ENCODE data around the gene EFHD1.

Gene EFHD1

GRCh38 chr2:232613538-232614134 lies 19.8 kb upstream of the EFHD1 start:
- no peak for DNase-seq (ENCODE audit: low spot score)
- in situ Hi-C loops (cut with MboI; ENCODE audit: low sequenced_read_pairs, unreplicated experiment): loop anchor here (25.0 kb wide), 2 partner anchors 424 to 649 kb away; partner anchors contain the start of genes ATG16L1 and NEU2
- TF ChIP-seq, protein P1, sequence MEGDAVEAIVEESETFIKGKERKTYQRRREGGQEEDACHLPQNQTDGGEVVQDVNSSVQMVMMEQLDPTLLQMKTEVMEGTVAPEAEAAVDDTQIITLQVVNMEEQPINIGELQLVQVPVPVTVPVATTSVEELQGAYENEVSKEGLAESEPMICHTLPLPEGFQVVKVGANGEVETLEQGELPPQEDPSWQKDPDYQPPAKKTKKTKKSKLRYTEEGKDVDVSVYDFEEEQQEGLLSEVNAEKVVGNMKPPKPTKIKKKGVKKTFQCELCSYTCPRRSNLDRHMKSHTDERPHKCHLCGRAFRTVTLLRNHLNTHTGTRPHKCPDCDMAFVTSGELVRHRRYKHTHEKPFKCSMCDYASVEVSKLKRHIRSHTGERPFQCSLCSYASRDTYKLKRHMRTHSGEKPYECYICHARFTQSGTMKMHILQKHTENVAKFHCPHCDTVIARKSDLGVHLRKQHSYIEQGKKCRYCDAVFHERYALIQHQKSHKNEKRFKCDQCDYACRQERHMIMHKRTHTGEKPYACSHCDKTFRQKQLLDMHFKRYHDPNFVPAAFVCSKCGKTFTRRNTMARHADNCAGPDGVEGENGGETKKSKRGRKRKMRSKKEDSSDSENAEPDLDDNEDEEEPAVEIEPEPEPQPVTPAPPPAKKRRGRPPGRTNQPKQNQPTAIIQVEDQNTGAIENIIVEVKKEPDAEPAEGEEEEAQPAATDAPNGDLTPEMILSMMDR (IDR thresholded peaks at IDR 0.05; ENCODE audit: borderline replicate concordance, control extremely low read depth, extremely low read depth, insufficient read depth, missing control alignments): no peak

DNA sequence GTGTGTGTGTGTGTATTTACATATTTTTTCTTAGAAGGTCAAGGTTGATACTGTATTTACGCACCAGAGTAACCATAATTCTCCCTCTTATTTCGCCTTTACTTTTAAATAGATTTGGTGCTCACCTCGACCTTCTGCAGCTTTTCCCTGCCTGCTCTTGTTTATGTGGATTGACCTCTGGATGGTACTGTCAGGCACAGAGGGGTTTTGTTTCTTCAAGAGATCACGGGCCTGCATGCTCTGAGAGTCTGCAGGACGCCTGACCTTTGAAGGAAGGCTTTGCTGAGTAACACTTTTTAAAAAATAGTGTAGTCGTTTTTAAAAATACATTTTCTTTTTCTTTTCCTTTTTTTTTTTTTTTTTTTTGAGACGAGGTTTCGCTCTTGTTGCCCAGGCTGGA lies 18.1 kb upstream of the EFHD1 start:
- TF ChIP-seq, protein P1 (IDR thresholded peaks at IDR 0.05; ENCODE audit: borderline replicate concordance, control extremely low read depth, extremely low read depth, insufficient read depth, missing control alignments): no peak
- no peak for DNase-seq (ENCODE audit: low spot score)
- in situ Hi-C loops (cut with MboI; ENCODE audit: low sequenced_read_pairs, unreplicated experiment): loop anchor here (25.0 kb wide), 2 partner anchors 422 to 647 kb away; partner anchors contain the start of genes ATG16L1 and NEU2

DNA sequence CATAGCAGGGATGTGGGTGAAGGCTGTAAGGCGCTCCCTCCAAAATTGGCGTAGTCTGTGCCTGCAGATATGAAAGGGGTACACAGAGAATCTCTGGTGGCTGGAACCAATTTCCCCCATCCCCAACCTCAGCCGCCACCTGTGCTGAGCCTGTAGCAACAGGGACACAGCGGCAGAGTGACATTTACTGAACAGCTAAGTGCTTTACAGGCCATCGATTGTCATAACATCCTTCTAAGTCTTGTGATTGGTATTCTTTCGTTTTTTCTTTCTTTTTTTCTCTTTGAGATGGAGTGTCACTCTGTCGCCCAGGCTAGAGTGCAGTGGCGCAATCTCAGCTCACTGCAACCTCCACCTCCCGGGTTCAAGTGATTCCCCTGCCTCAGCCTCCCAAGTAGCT lies 12.2 kb upstream of the EFHD1 start:
- no peak for DNase-seq (ENCODE audit: low spot score)
- TF ChIP-seq, protein P1 (IDR thresholded peaks at IDR 0.05; ENCODE audit: borderline replicate concordance, control extremely low read depth, extremely low read depth, insufficient read depth, missing control alignments): no peak
- in situ Hi-C loops (cut with MboI; ENCODE audit: low sequenced_read_pairs, unreplicated experiment): loop anchor here (25.0 kb wide), 2 partner anchors 416 to 641 kb away; partner anchors contain the start of genes ATG16L1 and NEU2

DNA sequence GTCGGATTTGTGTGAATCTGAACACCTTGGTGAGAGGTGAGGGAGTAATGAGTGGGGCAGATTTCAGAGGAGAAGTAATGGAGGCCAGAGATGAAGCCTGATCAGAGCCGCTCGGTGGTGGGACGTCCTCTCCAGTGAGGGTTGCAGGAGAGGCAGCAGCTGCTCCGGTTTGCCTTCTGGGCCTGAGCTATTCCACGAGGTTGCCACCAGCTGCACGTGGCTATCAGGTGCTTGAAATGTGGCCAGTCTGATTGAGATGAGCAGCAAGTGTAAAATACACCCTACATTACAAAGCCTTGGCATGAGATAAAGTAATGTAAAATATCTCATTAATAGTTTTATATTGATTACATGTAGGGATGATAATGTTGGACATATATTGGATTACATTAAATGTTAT lies 10.8 kb upstream of the EFHD1 start:
- in situ Hi-C loops (cut with MboI; ENCODE audit: low sequenced_read_pairs, unreplicated experiment): loop anchor here (25.0 kb wide), 2 partner anchors 415 to 640 kb away; partner anchors contain the start of genes ATG16L1 and NEU2
- DNase-seq (ENCODE audit: low spot score): no peak
- TF ChIP-seq, protein P1 (IDR thresholded peaks at IDR 0.05; ENCODE audit: borderline replicate concordance, control extremely low read depth, extremely low read depth, insufficient read depth, missing control alignments): no peak

DNA sequence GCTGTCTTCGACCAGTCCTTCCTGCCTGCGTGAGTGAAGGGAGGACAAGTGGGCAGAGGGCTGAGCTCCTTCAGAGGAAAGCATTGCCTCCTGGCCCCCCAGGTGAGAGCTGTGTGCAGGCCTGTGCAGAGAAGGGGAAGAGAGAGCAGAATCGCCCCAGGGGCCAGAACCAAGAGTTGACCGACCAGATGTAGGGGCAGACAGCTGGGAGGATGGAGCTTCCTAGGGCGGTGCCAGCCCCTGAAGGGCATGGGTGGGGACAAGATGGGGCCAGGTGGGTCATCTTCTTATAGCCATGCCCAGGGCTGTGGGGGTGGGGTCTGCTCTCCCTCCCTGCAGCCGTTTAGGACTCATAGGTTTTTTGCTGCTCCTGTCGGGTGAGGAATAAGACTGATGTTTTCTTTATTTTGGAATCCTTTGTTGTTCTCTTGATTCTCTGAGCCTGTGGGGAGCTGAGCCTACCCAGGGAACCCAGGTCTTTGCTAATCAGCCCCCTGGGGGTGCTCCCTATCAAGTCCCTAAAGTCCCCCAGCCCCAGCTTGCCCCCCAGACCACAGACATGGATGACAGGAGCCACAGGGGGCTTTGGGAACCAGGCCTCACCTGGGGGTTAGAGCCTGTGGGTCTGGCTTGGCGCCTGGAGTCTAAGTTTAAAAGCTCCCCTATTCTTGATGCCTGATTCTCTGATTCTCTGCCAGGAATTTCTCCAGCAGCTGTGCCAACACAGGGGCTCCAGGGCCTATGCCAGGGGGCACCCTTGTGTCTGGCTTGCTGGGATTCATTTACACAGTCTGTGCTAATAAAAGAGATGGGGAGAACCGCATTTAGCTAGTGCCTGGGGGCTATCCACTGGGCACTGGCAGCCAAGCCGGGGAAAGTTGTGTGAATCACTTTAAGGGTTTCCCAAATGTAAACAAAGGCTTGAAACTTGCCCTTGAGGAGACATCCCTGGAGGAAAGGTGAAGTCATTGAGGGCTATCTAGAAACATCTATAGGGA lies 9.3 kb upstream of the EFHD1 start:
- TF ChIP-seq, protein P1 (IDR thresholded peaks at IDR 0.05; ENCODE audit: borderline replicate concordance, control extremely low read depth, extremely low read depth, insufficient read depth, missing control alignments): no peak
- in situ Hi-C loops (cut with MboI; ENCODE audit: low sequenced_read_pairs, unreplicated experiment): loop anchor here (25.0 kb wide), 2 partner anchors 413 to 638 kb away; partner anchors contain the start of genes ATG16L1 and NEU2
- DNase-seq (ENCODE audit: low spot score): no peak

- TF ChIP-seq, protein P1 (IDR thresholded peaks at IDR 0.05; ENCODE audit: borderline replicate concordance, control extremely low read depth, extremely low read depth, insufficient read depth, missing control alignments): no peak
- in situ Hi-C loops (cut with MboI; ENCODE audit: low sequenced_read_pairs, unreplicated experiment): no loop called here
- no peak for DNase-seq (ENCODE audit: low spot score)
Observed at GRCh38 chr2:232626584-232626983, 6.8 kb upstream of the EFHD1 start.
